Lung (tissue), 12 donors: ENCODE data around the gene BMS1. TPM values are rescaled to one million over a fixed set of nuclear protein-coding genes. Genes with fewer than 3 reads are reported as not detected.
A peak's percentile ranks its signal among the peaks of the same experiment; 100 is the strongest.

Experiments
- ATAC-seq: fragments of 200-7000 bp; cut with Tn5 transposase; one replicate; pipeline ENCODE4 v1.9.1; 2020; ENCODE audit warnings: moderate number of reproducible peaks; ENCODE audit not compliant: insufficient read depth, low FRiP score
- DNase-seq, 3 donors: peaks; one replicate each; pipeline ENCODE4 v3.0.0-alpha.2; 2013 to 2017
- H3K27ac ChIP-seq, 2 donors: one replicate each; pipeline ENCODE4 v1.5.1; 2013; ENCODE audit warnings: mild to moderate bottlenecking in 2 of 2, moderate library complexity in 2 of 2, control low read depth in 1 of 2, inconsistent platforms in 1 of 2, low read depth in 1 of 2, low read length in 1 of 2
- H3K27me3 ChIP-seq, 3 donors: one replicate each; pipeline ENCODE4 v1.5.1; 2013; ENCODE audit warnings: low read length in 2 of 3; ENCODE audit not compliant: control insufficient read depth in 3 of 3, insufficient read depth in 3 of 3
- H3K36me3 ChIP-seq, 4 donors: one replicate each; pipeline ENCODE4 v1.5.1; 2013; ENCODE audit warnings: low read length in 4 of 4, mild to moderate bottlenecking in 1 of 4, moderate library complexity in 1 of 4; ENCODE audit not compliant: control insufficient read depth in 4 of 4, insufficient read depth in 4 of 4
- H3K4me1 ChIP-seq, 5 donors: one replicate each; pipeline ENCODE4 v1.5.1; 2013; ENCODE audit warnings: low read length in 5 of 5, mild to moderate bottlenecking in 2 of 5, moderate library complexity in 1 of 5; ENCODE audit not compliant: control insufficient read depth in 5 of 5, insufficient read depth in 5 of 5
- H3K4me3 ChIP-seq: one replicate; pipeline ENCODE4 v1.5.1; 2013; ENCODE audit warnings: mild to moderate bottlenecking, control low read depth, moderate library complexity
- H3K9ac ChIP-seq, 2 donors: one replicate each; pipeline ENCODE4 v1.5.1; 2013; ENCODE audit warnings: low read length in 2 of 2, control low read depth in 1 of 2; ENCODE audit not compliant: insufficient read depth in 1 of 2
- H3K9me3 ChIP-seq, 4 donors: one replicate each; pipeline ENCODE4 v1.5.1; 2013; ENCODE audit warnings: low read length in 3 of 4, mild to moderate bottlenecking in 1 of 4, moderate library complexity in 1 of 4; ENCODE audit not compliant: control insufficient read depth in 4 of 4, insufficient read depth in 3 of 4
- WGBS, 2 donors: extraction: QIAGEN DNeasy Blood & Tissue Kit; methylation state at CpG; one replicate each; pipeline ENCODE4 v1.1.7; 2013; 5-methylcytosine and 5-hydroxymethylcytosine counted together
- polyA plus RNA-seq, 2 donors: library from polyadenylated mRNA; stranded (reverse); fragments of 200-250 nt; gene quantifications; one replicate each; pipeline ENCODE4 v1.2.1, GENCODE V29; 2013
- total RNA-seq, 2 donors: library from RNA; depleted of rRNA in 1 of 2; stranded (reverse); fragments of >200 nt in 1 of 2; gene quantifications; one replicate each; pipeline ENCODE4 v1.2.1, GENCODE V29; 2014 to 2021
- TF ChIP-seq, protein P1 (sequence below): IDR thresholded peaks from 2 replicates; pipeline ENCODE4 v1.5.1; 2012; ENCODE audit warnings: mild to moderate bottlenecking; ENCODE audit errors: control extremely low read depth, extremely low read depth
- donor health status: control.
- donor health status: control.
- donor health status: Bipolar disorder and iron deficiency.
- donor health status: healthy.
- donor health status: DM: yes; HTN: yes; CAD: no.

The BMS1 gene
- total and polyA plus RNA-seq, 4 donors = 6.7 to 15.6 (median 13.8) TPM

DNA sequence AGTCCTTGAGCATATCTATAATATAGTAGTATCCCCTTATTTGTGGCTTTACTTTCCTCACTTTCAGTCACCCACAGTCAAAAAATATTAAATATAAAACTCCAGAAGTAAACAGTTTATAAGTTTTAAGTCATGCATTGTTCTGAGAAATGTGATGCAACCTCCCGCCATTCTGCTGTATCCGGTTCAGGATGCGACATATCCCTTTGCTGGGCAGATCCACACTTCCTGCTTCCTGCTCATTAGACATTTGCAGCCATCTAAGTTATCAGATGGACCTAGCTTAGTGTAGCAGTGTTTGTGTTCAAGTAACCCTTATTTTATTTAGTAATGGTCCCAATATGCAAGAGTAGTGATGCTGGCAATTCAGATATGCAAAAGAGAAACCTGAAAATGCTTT, 38.9 kb upstream of the BMS1 start:
- H3K4me3 ChIP-seq = no peak overlapping the region
- no peak overlapping the region for H3K9ac ChIP-seq
- H3K9me3 ChIP-seq = peaks cover 0 to 6% (median 4%) of the 10 kb centered on the region in 4 donors
- TF ChIP-seq, protein P1, sequence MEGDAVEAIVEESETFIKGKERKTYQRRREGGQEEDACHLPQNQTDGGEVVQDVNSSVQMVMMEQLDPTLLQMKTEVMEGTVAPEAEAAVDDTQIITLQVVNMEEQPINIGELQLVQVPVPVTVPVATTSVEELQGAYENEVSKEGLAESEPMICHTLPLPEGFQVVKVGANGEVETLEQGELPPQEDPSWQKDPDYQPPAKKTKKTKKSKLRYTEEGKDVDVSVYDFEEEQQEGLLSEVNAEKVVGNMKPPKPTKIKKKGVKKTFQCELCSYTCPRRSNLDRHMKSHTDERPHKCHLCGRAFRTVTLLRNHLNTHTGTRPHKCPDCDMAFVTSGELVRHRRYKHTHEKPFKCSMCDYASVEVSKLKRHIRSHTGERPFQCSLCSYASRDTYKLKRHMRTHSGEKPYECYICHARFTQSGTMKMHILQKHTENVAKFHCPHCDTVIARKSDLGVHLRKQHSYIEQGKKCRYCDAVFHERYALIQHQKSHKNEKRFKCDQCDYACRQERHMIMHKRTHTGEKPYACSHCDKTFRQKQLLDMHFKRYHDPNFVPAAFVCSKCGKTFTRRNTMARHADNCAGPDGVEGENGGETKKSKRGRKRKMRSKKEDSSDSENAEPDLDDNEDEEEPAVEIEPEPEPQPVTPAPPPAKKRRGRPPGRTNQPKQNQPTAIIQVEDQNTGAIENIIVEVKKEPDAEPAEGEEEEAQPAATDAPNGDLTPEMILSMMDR = no peak
- no peak overlapping the region for H3K27ac ChIP-seq
- peaks cover 0 to under 1% (median 0%) of the 10 kb centered on the region in 3 donors for H3K27me3 ChIP-seq
- WGBS, 2 donors = 50 to 56% methylated on average over 3 of the region's 3 CpGs
- H3K4me1 ChIP-seq = no peaks in the 10 kb centered on the region
- H3K36me3 ChIP-seq = no peaks in the 10 kb centered on the region
- peak in 1 of 3 donors; percentile 31 for DNase-seq
- no peak for ATAC-seq

DNA sequence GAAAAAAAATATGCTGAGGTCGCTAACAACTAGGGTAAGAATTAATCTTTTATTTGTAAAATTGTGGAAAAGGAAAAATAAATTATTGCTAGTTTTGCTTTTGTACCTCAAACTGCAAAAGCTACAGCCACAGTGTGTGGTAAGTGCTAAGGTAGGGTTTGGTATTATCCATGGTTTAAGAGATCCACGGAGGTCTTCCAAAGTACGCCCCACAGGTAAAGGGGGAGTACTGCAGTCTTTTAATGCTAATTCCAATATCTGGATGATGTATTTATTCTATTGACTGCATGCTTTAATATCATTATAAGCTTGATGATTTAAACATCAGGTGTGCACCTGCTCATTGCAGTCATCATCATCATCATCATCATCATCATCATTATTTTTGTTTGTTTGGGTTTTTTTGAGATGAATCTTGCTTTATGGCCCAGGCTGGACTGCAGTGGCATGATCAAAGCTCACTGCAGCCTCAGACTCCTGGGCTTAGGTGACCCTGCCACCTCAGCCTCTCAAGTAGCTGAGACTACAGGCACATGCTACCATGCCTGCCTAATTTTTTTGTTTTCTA, 38.4 kb upstream of the BMS1 start:
- WGBS, 2 donors = 65 to 78% methylated on average over 3 of the region's 3 CpGs
- TF ChIP-seq, protein P1 = no peak
- Histone ChIP-seq H3K9ac (no peak overlapping the region), H3K36me3 (no peaks in the 10 kb centered on the region), H3K4me3 (no peak overlapping the region), H3K4me1 (no peaks in the 10 kb centered on the region), H3K27ac (no peak overlapping the region), H3K9me3 (peaks cover 0 to 6% (median 4%) of the 10 kb centered on the region in 4 donors), H3K27me3 (peaks cover 0 to 5% (median 0%) of the 10 kb centered on the region in 3 donors)
- ATAC-seq = no peak
- no peak for DNase-seq

DNA sequence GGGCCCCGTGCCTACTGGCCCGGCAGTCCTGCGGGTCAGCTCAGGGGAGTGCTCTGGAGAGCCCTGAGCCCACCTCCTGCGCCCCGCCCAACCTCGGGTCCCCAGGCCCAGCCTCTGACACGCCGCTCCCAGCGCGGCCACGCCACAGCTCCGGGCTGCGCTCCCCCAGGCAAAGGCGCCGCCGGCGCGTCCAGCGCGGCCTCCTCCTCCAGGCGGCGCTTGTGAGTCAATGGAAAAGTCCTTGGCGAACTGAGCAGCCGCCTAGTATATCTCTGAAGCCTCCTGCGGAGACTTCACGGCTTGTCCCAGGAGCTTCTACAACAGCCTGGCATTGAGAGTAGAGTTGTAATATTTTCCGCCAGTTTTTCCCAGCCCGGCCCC, 29.5 kb upstream of the BMS1 start:
- DNase-seq (peak; percentile 72 to 78 (median 78)), ATAC-seq (peak; percentile 91)
- Histone ChIP-seq H3K9me3 (peaks cover 0 to 6% (median 0%) of the 10 kb centered on the region in 4 donors), H3K4me1 (peaks cover 0 to 14% (median 0%) of the 10 kb centered on the region in 5 donors), H3K36me3 (no peaks in the 10 kb centered on the region), H3K27me3 (peaks cover 0 to 38% (median 16%) of the 10 kb centered on the region in 3 donors), H3K9ac (no peak overlapping the region), H3K27ac (peak overlapping the region in 1 of 2 donors; percentile 70), H3K4me3 (peak overlapping the region; percentile 28)
- 1% methylated on average over 26 to 28 of the region's 28 CpGs for WGBS, 2 donors
- TF ChIP-seq, protein P1 = peak; percentile 64
